HCT116 (cell line): ENCODE results near the gene DPP6. TPM values are rescaled to one million over a fixed set of nuclear protein-coding genes. Genes with fewer than 3 reads are reported as not detected.

Experiments
- ATAC-seq: fragments of 200-7000 bp; cut with Tn5 transposase; 2 replicates; pipeline ENCODE4 v1.9.1; 2020; ENCODE audit warnings: mild to moderate bottlenecking, moderate library complexity
- BruUV-seq: library from RNA; stranded (reverse); fragments of 400-500 nt; replicated peaks from 2 replicates; lab custom pipeline; 2021; lab: Mats Ljungman, UMichigan
- CTCF ChIA-PET: fragments of 300-600 bp; sonication (Branson Sonifier 250); formaldehyde crosslinking; loops from one replicate; lab custom pipeline; 2021; ENCODE audit warnings: antibody characterized with exemption; lab: Charles Lee
- POLR2A ChIA-PET: fragments of 300-600, 350-600 bp; sonication (Branson Sonifier 250); formaldehyde crosslinking; loops from one replicate; lab custom pipeline; 2021; ENCODE audit warnings: antibody characterized with exemption; lab: Charles Lee
- RAD21 ChIA-PET, 2 experiments: fragments of 300-600 bp; sonication (Branson Sonifier 250); formaldehyde crosslinking; loops; one replicate each; lab custom pipeline; 2023; ENCODE audit warnings: low total read pairs in 2 of 2; ENCODE audit not compliant: uncharacterized antibody in 2 of 2, unreplicated experiment in 2 of 2, low non-redundant PET in 1 of 2; lab: Charles Lee
- DNase-seq: peaks from one replicate; pipeline ENCODE4 v3.0.0-alpha.2; 2010; ENCODE audit warnings: low read depth, low spot score
- H2AFZ ChIP-seq: fragments of 200-600 bp; shearing (Covaris generic), sonication (generic); 2 replicates; pipeline ENCODE4 v1.6.1; 2017; ENCODE audit warnings: low read depth, mixed run types, mixed read lengths, antibody characterized with exemption, low read length; ENCODE audit not compliant: poor library complexity, severe bottlenecking
- H3K27ac ChIP-seq: 2 replicates; pipeline ENCODE4 v1.5.1; 2012; ENCODE audit warnings: low read depth, low read length
- H3K27me3 ChIP-seq: fragments of 200-600 bp; sonication (generic); 2 replicates; pipeline ENCODE4 v1.6.1; 2016; ENCODE audit warnings: mixed run types, low read length, mixed read lengths; ENCODE audit not compliant: insufficient read depth
- H3K36me3 ChIP-seq, 2 experiments: fragments of 200-500 bp in 1 of 2; fragments of 200-600 bp in 1 of 2; sonication (Bioruptor generic) in 1 of 2; sonication (generic) in 1 of 2; 2 replicates each; pipeline versions ENCODE4 v1.5.1 to v1.6.1; 2014 to 2016; ENCODE audit warnings: low read length in 2 of 2, inconsistent platforms in 1 of 2, mixed read lengths in 1 of 2, mixed run types in 1 of 2; ENCODE audit not compliant: insufficient read depth in 2 of 2, control insufficient read depth in 1 of 2
- H3K4me1 ChIP-seq, 2 experiments: fragments of 200-600 bp in 1 of 2; sonication (generic) in 1 of 2; 2 replicates each; pipeline versions ENCODE4 v1.5.1 to v1.6.1; 2012 to 2017; ENCODE audit warnings: low read length in 2 of 2, inconsistent platforms in 1 of 2, mild to moderate bottlenecking in 1 of 2, mixed read lengths in 1 of 2, mixed run types in 1 of 2, moderate library complexity in 1 of 2; ENCODE audit not compliant: insufficient read depth in 2 of 2, control insufficient read depth in 1 of 2
- H3K4me2 ChIP-seq: fragments of 200-600 bp; sonication (generic); 2 replicates; pipeline ENCODE4 v1.6.1; 2017; ENCODE audit warnings: mixed run types, low read length, mixed read lengths
- H3K4me3 ChIP-seq, 2 experiments: fragments of 200-600 bp in 1 of 2; sonication (generic) in 1 of 2; replicated peaks in 1 of 2; 2 replicates each; pipeline ENCODE4 v1.5.1; 2011 to 2016; ENCODE audit warnings: low read length in 2 of 2, control low read depth in 1 of 2, low read depth in 1 of 2, mild to moderate bottlenecking in 1 of 2, mixed read lengths in 1 of 2, mixed run types in 1 of 2
- H3K79me2 ChIP-seq: fragments of 200-600 bp; sonication (generic); 2 replicates; pipeline ENCODE4 v1.6.1; 2017; ENCODE audit warnings: mild to moderate bottlenecking, mixed run types, low read length, moderate library complexity, mixed read lengths; ENCODE audit not compliant: insufficient read depth
- H3K9ac ChIP-seq: fragments of 200-600 bp; sonication (generic); 2 replicates; pipeline ENCODE4 v1.6.1; 2016; ENCODE audit warnings: low read length, mixed read lengths
- H3K9me2 ChIP-seq: fragments of 200-600 bp; sonication (generic), shearing (Covaris generic); 2 replicates; pipeline ENCODE4 v1.6.1; 2017; ENCODE audit warnings: mixed run types, mild to moderate bottlenecking, moderate library complexity; ENCODE audit not compliant: insufficient read depth
- H3K9me3 ChIP-seq, 2 experiments: fragments of 200-500 bp in 1 of 2; fragments of 200-600 bp in 1 of 2; sonication (Bioruptor generic) in 1 of 2; sonication (generic) in 1 of 2; 2 replicates each; pipeline ENCODE4 v1.6.1; 2014 to 2017; ENCODE audit warnings: low read length in 2 of 2, mixed read lengths in 2 of 2, inconsistent platforms in 1 of 2, low read depth in 1 of 2, mild to moderate bottlenecking in 1 of 2, mixed run types in 1 of 2, moderate library complexity in 1 of 2; ENCODE audit not compliant: control insufficient read depth in 1 of 2, insufficient read depth in 1 of 2
- H4K20me1 ChIP-seq: fragments of 200-600 bp; sonication (generic), shearing (Covaris generic); 2 replicates; pipeline ENCODE4 v1.6.1; 2017; ENCODE audit warnings: mixed run types, mild to moderate bottlenecking, moderate library complexity; ENCODE audit not compliant: insufficient read depth
- ELF1 ChIP-seq: IDR thresholded peaks from 2 replicates; pipeline ENCODE4 v1.6.1; 2012; ENCODE audit warnings: low read depth, borderline replicate concordance
- FOSL1 ChIP-seq: IDR thresholded peaks from 2 replicates; pipeline ENCODE4 v1.6.1; 2012; ENCODE audit warnings: low read depth
- JUND ChIP-seq: IDR thresholded peaks from 2 replicates; pipeline ENCODE4 v1.6.1; 2012
- POLR2A ChIP-seq: IDR thresholded peaks from 2 replicates; pipeline ENCODE4 v1.7.0; 2011; ENCODE audit warnings: borderline replicate concordance; ENCODE audit not compliant: insufficient read depth, insufficient read length; ENCODE audit errors: extremely low read depth
- RAD21 ChIP-seq: IDR thresholded peaks from 2 replicates; pipeline ENCODE4 v1.6.1; 2012; ENCODE audit warnings: low read depth, mild to moderate bottlenecking
- REST ChIP-seq: IDR thresholded peaks from 2 replicates; pipeline ENCODE4 v1.6.1; 2012; ENCODE audit warnings: low read depth
- SIN3A ChIP-seq: IDR thresholded peaks from 2 replicates; pipeline ENCODE4 v1.6.1; 2012; ENCODE audit warnings: low read depth
- TCF7L2 ChIP-seq: IDR thresholded peaks from 2 replicates; pipeline ENCODE4 v1.7.0; 2011; ENCODE audit warnings: borderline replicate concordance, inconsistent platforms; ENCODE audit not compliant: insufficient read depth, insufficient read length; ENCODE audit errors: extremely low read depth
- YY1 ChIP-seq: IDR thresholded peaks from 2 replicates; pipeline ENCODE4 v1.6.1; 2011; ENCODE audit warnings: low read length, low read depth, moderate library complexity, mild to moderate bottlenecking; ENCODE audit not compliant: insufficient replicate concordance; ENCODE audit errors: extremely low read depth
- ZBTB33 ChIP-seq: IDR thresholded peaks from 2 replicates; pipeline ENCODE4 v1.6.1; 2011; ENCODE audit warnings: mild to moderate bottlenecking, low read length, moderate library complexity; ENCODE audit not compliant: insufficient replicate concordance; ENCODE audit errors: extremely low read depth
- ZNF274 ChIP-seq: fragments of 200-500 bp; sonication (Bioruptor generic); IDR thresholded peaks from 2 replicates; pipeline ENCODE4 v1.6.1; 2014; ENCODE audit warnings: mild to moderate bottlenecking, low read depth, low read length, inconsistent platforms
- intact Hi-C: fragments of 100-400 bp; cut with micrococcal nuclease; formaldehyde crosslinking; loops from 2 replicates; pipeline ENCODE4 v1.10.0; 2022
- total RNA-seq: library from RNA; stranded (reverse); gene quantifications from one replicate; pipeline ENCODE4 v1.2.1, GENCODE V29; 2021; ENCODE audit not compliant: unreplicated experiment

Gene DPP6
- total RNA-seq, 1 experiment from 2014 or later, result not detected

GRCh38 chr7:154546946-154547587 is 494.9 kb downstream of the DPP6 start:
- POLR2A ChIA-PET, result no interaction called here
- RAD21 ChIA-PET, result no interaction called here
- no peak overlapping the region for H3K27ac ChIP-seq

More at GRCh38 chr7:154546946-154547587, 494.9 kb downstream of the DPP6 start:
- H3K9ac ChIP-seq, result no peak overlapping the region
- intact Hi-C loops, result no loop called here
- H2AFZ ChIP-seq, result no peak overlapping the region
- no peaks in the 10 kb centered on the region for H3K4me1 ChIP-seq
- TF ChIP-seq REST (no peak), FOSL1 (no peak), JUND (no peak), ELF1 (no peak), RAD21 (no peak), YY1 (no peak), ZBTB33 (no peak), ZNF274 (no peak), TCF7L2 (no peak), POLR2A (no peak), SIN3A (no peak)
- no peaks in the 10 kb centered on the region for H4K20me1 ChIP-seq
- H3K27me3 ChIP-seq, result no peaks in the 10 kb centered on the region
- no peak overlapping the region for H3K4me3 ChIP-seq
- ATAC-seq (no peak), DNase-seq (no peak)
- H3K36me3 ChIP-seq, result no peaks in the 10 kb centered on the region
- no TSS peak for BruUV-seq
- H3K9me2 ChIP-seq, result no peaks in the 10 kb centered on the region
- no peak overlapping the region for H3K4me2 ChIP-seq
- peaks cover 0 to 16% of the 10 kb centered on the region in 2 experiments; a peak in 1 of 4 replicates for H3K9me3 ChIP-seq
- H3K79me2 ChIP-seq, result no peaks in the 10 kb centered on the region
- CTCF ChIA-PET, result no interaction called here
